GM18517 (cell line): ENCODE results near the gene CFL1.
A peak's percentile ranks its signal among the peaks of the same experiment; 100 is the strongest.

Experiments used
- ATAC-seq: cut with Tn5 transposase; IDR thresholded peaks from one replicate; pipeline ENCODE4 v1.9.1; 2021; ENCODE audit warnings: mild to moderate bottlenecking, moderate library complexity; ENCODE audit not compliant: unreplicated experiment

CFL1 gene

GRCh38 chr11:65870706-65871681 is 13.0 kb upstream of the CFL1 start:
- ATAC-seq: no peak

DNA sequence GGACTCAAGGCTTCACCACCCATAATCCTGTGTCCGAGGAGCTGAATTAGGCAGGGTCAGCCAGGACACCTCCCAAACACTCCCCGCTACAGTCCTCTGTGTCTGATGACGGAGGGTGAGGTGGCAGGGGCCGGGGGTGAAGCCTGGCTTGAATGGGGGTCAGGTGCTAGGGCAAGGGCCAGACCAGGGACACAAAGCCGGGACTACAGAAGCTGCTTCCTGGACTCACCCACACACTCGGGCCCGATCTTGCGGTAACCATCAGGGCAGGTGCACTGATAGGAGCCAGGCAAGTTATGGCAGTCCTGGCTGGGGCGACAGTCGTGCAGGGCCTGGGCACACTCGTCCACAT is 12.3 kb upstream of the CFL1 start:
- no peak for ATAC-seq

- no peak for ATAC-seq
These were observed 11.8 kb upstream of the CFL1 start for GRCh38 chr11:65869643-65870306.

- ATAC-seq: no peak
These were observed 10.9 kb upstream of the CFL1 start for GRCh38 chr11:65868907-65869306.

- ATAC-seq: no peak
These were observed 10.2 kb upstream of the CFL1 start for GRCh38 chr11:65868076-65868667.

DNA sequence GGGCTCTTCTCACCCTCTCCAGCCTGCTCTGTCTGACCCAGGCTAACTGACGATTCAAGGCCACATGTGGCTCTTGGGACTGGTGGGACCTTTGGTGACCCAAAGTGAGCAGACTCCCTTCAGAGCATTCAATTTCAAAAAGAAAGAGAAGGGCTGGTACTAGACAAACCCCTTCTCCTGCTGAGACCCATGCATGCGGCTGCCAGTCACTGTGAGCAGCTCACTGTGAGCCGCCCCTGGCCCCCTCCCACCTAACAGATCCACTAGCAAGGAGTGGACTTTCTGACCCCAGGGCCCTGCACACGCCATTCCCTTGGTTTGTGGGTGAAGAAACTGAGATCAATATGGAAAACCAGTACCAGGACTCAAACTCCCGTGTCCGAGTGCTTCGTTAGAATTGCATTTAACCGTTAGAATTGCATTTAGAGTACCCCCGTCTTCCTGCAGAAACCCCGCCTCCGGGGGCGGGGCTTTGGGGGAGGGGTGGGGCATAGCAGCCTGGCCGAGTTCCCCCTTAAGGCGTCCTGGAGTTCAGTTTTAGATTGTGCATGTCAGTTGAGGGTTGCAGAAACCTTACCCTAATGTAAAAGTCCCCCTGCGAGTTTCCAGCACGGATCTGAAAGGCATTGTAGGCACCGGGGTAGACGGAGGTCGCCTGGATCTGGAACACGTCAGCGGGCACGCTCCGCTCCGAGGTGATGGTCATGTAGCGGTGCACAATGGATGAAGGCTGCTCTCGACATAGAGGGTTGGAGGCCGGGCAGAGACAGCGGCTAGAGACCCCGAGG is 9.5 kb upstream of the CFL1 start:
- no peak for ATAC-seq

DNA sequence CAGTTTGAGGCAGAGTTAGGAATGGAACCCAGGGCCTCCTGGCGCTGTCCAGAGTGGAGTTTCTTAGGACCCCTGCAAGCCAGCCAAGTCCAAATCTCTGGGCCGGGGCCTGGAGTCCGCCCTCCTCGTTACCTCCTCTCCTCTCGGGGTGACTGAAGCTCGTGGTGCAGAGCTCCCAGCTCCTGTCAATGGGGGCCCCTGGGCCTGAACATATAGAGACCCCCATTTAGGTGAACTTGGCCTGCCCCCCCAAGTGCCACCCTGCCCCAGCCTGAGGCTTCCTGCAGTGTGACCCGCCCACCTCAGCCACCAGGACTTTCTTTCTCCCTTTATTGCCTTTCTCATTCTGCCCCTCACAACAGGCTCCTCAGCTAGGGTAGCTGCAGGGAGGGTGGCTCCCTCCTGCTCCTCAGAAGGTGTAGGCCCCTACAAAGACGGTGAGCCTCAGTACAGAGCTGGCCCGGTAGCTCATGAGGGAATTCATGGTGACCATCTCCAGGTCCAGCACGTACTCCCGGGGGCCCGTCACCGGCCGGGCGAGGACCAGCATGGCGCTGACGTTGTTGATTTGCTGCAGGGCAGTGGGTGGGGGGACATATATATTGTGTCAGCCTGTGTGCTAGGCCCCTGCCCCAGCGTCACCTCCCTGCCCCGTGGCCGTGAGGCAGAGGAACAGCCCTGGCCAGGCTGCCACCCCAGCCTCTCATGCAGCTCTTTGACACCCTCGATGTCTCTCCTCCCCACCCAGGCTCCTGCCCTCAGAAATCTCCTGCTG is 8.7 kb upstream of the CFL1 start:
- ATAC-seq: no peak

- ATAC-seq: no peak
These were observed 7.7 kb upstream of the CFL1 start for GRCh38 chr11:65865550-65866172.

DNA sequence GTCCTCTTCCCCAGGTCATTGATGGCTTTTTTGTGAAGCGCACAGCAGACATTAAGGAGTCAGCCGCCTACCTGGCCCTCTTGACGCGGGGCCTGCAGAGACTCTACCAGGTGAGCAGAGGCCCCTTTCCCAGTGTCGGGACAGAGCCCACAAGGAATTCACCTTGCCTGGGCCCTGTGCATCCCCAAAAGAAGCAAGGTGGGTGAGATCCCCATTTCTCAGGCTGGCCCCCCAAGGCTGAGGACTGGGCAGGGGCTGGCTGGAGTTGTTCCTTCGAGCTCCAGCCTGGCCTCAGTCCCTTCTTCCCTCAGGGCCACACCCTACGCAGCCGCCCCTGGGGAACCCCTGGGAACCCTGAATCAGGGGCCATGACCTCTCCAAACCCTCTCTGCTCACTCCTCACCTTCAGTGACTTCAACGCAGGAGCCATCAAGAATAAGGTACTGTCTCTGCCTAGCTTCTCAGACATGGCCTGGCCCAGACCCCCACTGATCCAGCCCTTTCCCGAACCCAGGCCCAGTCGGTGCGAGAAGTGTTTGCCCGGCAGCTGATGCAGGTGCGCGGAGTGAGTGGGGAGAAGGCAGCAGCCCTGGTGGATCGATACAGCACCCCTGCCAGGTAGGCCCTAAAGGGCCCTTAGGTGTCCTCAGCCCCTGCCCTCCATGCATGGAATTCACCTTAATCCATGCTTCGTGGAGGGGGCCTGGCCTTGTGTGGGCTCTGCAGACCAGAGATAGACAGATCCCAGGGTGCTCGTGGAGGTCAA is 6.9 kb upstream of the CFL1 start:
- no peak for ATAC-seq

DNA sequence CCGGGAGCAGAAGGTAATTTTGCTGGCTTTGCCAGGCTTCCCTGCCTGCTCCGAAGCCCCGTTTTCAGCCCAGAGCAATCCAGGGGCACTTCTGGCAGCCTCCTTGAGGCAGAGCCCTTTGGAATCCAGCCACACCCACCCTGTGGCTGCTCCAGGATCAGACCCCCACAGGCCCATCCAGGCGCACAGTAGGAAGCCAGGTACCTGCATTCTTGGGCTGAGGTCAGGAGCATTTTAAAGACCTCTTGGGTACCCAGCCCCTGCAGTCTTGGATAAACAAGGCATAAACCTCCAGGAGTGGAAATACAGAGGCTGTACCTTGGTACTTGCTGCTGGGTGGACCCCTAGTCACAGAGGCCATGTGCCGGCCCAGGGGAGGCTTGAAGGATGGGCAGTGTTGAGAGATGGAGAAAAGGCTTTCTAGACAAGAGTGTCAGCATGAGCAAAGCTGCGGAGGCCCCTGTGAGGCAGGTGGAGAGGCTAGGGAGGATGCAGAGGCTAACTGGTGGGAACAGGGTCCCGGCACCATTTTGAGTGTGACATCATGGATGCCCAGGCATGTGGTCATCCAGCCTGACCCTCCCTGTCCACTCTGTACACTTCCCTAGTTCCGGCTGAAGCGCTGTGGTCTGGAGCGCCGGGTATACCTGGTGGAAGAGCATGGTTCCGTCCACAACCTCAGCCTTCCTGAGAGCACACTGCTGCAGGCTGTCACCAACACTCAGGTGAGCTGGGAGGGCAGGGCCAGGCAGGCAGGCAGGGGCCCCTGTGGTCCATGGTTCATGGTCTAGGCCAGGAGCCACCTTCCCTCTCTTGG is 6.1 kb upstream of the CFL1 start:
- ATAC-seq: no peak

GRCh38 chr11:65862941-65863888 is 5.2 kb upstream of the CFL1 start:
- no peak for ATAC-seq

DNA sequence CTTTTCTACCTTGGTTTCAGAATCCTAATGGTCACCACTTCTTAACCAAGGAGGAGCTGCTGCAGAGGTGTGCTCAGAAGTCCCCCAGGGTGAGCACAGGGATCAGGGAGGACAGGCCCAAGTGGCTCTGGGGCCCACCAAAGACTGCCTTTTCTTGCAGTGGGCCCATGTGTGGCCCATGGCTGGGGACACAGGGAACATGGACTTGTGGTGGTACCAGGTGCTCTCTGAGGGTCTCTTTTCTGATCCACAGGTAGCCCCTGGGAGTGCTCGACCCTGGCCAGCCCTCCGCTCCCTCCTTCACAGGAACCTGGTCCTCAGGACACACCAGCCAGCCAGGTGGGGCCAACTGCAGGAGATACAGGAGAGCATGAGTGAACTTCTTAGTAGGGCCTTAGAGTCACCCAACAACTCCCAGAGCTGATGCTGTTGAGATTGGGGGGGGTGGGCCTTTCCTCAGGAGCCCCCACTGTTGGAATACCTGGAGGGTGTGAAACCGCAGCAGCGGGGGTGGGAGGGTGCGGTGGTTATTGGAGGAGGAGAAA is 4.3 kb upstream of the CFL1 start:
- no peak for ATAC-seq

GRCh38 chr11:65861533-65862183 is 3.7 kb upstream of the CFL1 start:
- ATAC-seq: no peak

- no peak for ATAC-seq
These were observed 3.2 kb upstream of the CFL1 start for GRCh38 chr11:65861165-65861505.

DNA sequence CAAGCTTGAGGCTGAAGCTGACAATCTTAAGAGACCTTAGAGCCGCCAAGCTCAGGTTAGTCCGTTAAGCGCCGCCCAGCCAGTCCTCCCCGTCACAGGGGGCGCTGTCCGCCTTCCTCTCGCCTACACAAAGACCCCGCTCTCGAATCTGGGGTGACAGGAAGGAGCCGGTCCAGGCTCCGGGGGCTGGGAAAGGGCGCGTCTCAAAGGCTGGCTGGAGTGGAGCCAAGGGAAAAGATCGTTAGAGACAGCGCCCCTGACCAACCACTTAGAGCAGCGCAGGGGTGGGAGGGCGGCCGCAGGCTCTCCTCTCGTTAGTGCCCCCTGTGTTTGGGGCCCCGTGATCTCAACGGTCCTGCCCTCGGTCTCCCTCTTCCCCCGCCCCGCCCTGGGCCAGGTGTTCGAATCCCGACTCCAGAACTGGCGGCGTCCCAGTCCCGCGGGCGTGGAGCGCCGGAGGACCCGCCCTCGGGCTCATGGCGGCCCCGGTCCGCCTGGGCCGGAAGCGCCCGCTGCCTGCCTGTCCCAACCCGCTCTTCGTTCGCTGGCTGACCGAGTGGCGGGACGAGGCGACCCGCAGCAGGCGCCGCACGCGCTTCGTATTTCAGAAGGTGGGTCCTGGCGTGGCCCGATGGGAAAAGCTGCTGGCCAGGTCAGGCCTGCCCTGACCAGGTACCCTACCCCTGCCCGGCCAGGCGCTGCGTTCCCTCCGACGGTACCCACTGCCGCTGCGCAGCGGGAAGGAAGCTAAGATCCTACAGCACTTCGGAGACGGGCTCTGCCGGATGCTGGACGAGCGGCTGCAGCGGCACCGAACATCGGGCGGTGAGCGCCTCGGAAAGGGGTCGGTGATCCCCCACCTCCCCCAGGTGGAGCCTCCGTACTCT is 2.5 kb upstream of the CFL1 start, which contains the start of gene MUS81:
Gene MUS81 (plus strand): TSS at position 156 of the 887 bp plus-strand sequence. CDS start 321 bp downstream, at position 477.
- peak; percentile 36 for ATAC-seq
